ENCODE results near the gene ELP5. TPM values are rescaled to one million over a fixed set of nuclear protein-coding genes. Genes with fewer than 3 reads are reported as not detected.
A peak's percentile ranks its signal among the peaks of the same experiment; 100 is the strongest.

ELP5 gene
- total RNA-seq, 1 donor from 2014 or later, result 27.7 TPM

GRCh38 chr17:7308625-7309433 is 56.8 kb downstream of the ELP5 start:
- peak; percentile 36 for DNase-seq (ENCODE audit: extremely low read depth, low read depth, low spot score)

Other genes starting within 250 kb of the ELP5 start
- 459 and 493 TPM in 2 replicates for gene RNASEK, start 239.6 kb upstream of the ELP5 start, total RNA-seq
- gene BCL6B, start 229.2 kb upstream of the ELP5 start, total RNA-seq, result 120 and 180 TPM in 2 replicates
- gene SLC16A13, start 216.2 kb upstream of the ELP5 start, total RNA-seq, result 6.6 and 7.9 TPM in 2 replicates
- gene SLC16A11, start 208.1 kb upstream of the ELP5 start, total RNA-seq, result 0.12 and 0.44 TPM in 2 replicates
- gene CLEC10A, start 172.0 kb upstream of the ELP5 start, total RNA-seq, result not detected in 2 replicates
- not detected in 2 replicates for gene ASGR2, start 137.4 kb upstream of the ELP5 start, total RNA-seq
- 2.6 and 5.4 TPM in 2 replicates for gene ASGR1, start 72.8 kb upstream of the ELP5 start, total RNA-seq
- gene DLG4, start 32.4 kb upstream of the ELP5 start, total RNA-seq, result 10.8 and 22.3 TPM in 2 replicates
- gene ACADVL, start 32.3 kb upstream of the ELP5 start, total RNA-seq, result 252 and 369 TPM in 2 replicates
- 36.9 and 41.6 TPM in 2 replicates for gene DVL2, start 17.7 kb upstream of the ELP5 start, total RNA-seq
- gene PHF23, start 12.8 kb upstream of the ELP5 start, total RNA-seq, result 42.9 and 53.0 TPM in 2 replicates
- 548 and 565 TPM in 2 replicates for gene GABARAP, start 9.8 kb upstream of the ELP5 start, total RNA-seq
- gene CTDNEP1, start 481 bp upstream of the ELP5 start, total RNA-seq, result 55.4 and 73.5 TPM in 2 replicates
- gene CLDN7, start 10.3 kb downstream of the ELP5 start, total RNA-seq, result 1.9 and 2.1 TPM in 2 replicates
- not detected in 2 replicates for gene SLC2A4, start 29.5 kb downstream of the ELP5 start, total RNA-seq
- not detected in 2 replicates for gene YBX2, start 42.4 kb downstream of the ELP5 start, total RNA-seq
- gene EIF5A, start 55.4 kb downstream of the ELP5 start, total RNA-seq, result 432 and 433 TPM in 2 replicates
- gene GPS2, start 63.1 kb downstream of the ELP5 start, total RNA-seq, result 48.2 and 64.6 TPM in 2 replicates
- gene NEURL4, start 77.1 kb downstream of the ELP5 start, total RNA-seq, result 15.5 and 16.4 TPM in 2 replicates
- gene ACAP1, start 84.3 kb downstream of the ELP5 start, total RNA-seq, result 53.1 TPM in 1 of 2 replicates, not detected in the other
- gene KCTD11, start 99.9 kb downstream of the ELP5 start, total RNA-seq, result 7.1 and 8.5 TPM in 2 replicates
- not detected in 2 replicates for gene TMEM95, start 102.9 kb downstream of the ELP5 start, total RNA-seq
- 0.19 and 0.23 TPM in 2 replicates for gene TNK1, start 128.9 kb downstream of the ELP5 start, total RNA-seq
- 74.1 and 82.8 TPM in 2 replicates for gene PLSCR3, start 142.3 kb downstream of the ELP5 start, total RNA-seq
- gene TMEM256, start 151.9 kb downstream of the ELP5 start, total RNA-seq, result 56.7 and 73.7 TPM in 2 replicates
- gene NLGN2, start 155.6 kb downstream of the ELP5 start, total RNA-seq, result 15.7 and 21.7 TPM in 2 replicates
- gene SPEM1, start 168.1 kb downstream of the ELP5 start, total RNA-seq, result not detected in 2 replicates
- not detected in 2 replicates for gene SPEM2, start 173.4 kb downstream of the ELP5 start, total RNA-seq
- gene SPEM3, start 176.6 kb downstream of the ELP5 start, total RNA-seq, result not detected in 2 replicates
- 11.6 and 15.4 TPM in 2 replicates for gene TMEM102, start 183.2 kb downstream of the ELP5 start, total RNA-seq
- 0.44 and 0.88 TPM in 2 replicates for gene FGF11, start 187.3 kb downstream of the ELP5 start, total RNA-seq
- 5.7 and 9.6 TPM in 2 replicates for gene CHRNB1, start 192.8 kb downstream of the ELP5 start, total RNA-seq
- gene ZBTB4, start 227.4 kb downstream of the ELP5 start, total RNA-seq, result 41.8 and 43.9 TPM in 2 replicates
- not detected in 2 replicates for gene SLC35G6, start 229.2 kb downstream of the ELP5 start, total RNA-seq
- 81.5 and 124 TPM in 2 replicates for gene POLR2A, start 232.2 kb downstream of the ELP5 start, total RNA-seq

Data from glomerular endothelial cell (primary cell).